HG03039 (cell line): Measurements from ENCODE around the gene LGI2.
"Not testable (repeated sequence)": the region's sequence is repeated elsewhere in the genome, so short reads cannot be mapped to it uniquely, and the experiment has no call there.

Source experiments
- ATAC-seq: cut with Tn5 transposase; IDR thresholded peaks from one replicate; pipeline ENCODE4 v1.9.1; 2021; ENCODE audit warnings: mild to moderate bottlenecking, moderate library complexity; ENCODE audit not compliant: unreplicated experiment

The LGI2 gene

GRCh38 chr4:25051534-25051933 lies 20.8 kb upstream of the LGI2 start:
- no peak for ATAC-seq

- ATAC-seq: no peak
Observed at GRCh38 chr4:25050370-25051078, 19.8 kb upstream of the LGI2 start.

GRCh38 chr4:25043548-25043947 lies 12.8 kb upstream of the LGI2 start:
- ATAC-seq: no peak

- ATAC-seq: no peak
Observed at GRCh38 chr4:25033526-25033925, 2.8 kb upstream of the LGI2 start.

GRCh38 chr4:25032126-25032525 lies 1.4 kb upstream of the LGI2 start:
- no peak for ATAC-seq

- no peak for ATAC-seq
Observed at GRCh38 chr4:25031077-25031621, 403 bp upstream of the LGI2 start.

- no peak for ATAC-seq
Observed at GRCh38 chr4:25029479-25030276, 1.1 kb downstream of the LGI2 start.

GRCh38 chr4:25028851-25029250 lies 1.9 kb downstream of the LGI2 start:
- ATAC-seq: no peak

GRCh38 chr4:25022766-25023165 lies 8.0 kb downstream of the LGI2 start:
- no peak for ATAC-seq

- no peak for ATAC-seq
Observed at GRCh38 chr4:25021216-25021615, 9.5 kb downstream of the LGI2 start.

GRCh38 chr4:25020236-25020635 lies 10.5 kb downstream of the LGI2 start:
- ATAC-seq: no peak

- no peak for ATAC-seq
Observed at GRCh38 chr4:25019501-25019900, 11.2 kb downstream of the LGI2 start.

- ATAC-seq: no peak
Observed at GRCh38 chr4:25015012-25015411, 15.7 kb downstream of the LGI2 start.

- not testable (repeated sequence) for ATAC-seq
Observed at GRCh38 chr4:25014662-25014983, 16.1 kb downstream of the LGI2 start.

GRCh38 chr4:25013756-25014661 lies 16.7 kb downstream of the LGI2 start:
- ATAC-seq: no peak

GRCh38 chr4:25012655-25013054 lies 18.1 kb downstream of the LGI2 start:
- no peak for ATAC-seq

- ATAC-seq: no peak
Observed at GRCh38 chr4:25011135-25011866, 19.4 kb downstream of the LGI2 start.

GRCh38 chr4:25007598-25007997 lies 23.1 kb downstream of the LGI2 start:
- no peak for ATAC-seq

- no peak for ATAC-seq
Observed at GRCh38 chr4:25002681-25003080, 28.1 kb downstream of the LGI2 start.

- ATAC-seq: no peak
Observed at GRCh38 chr4:25001509-25001908, 29.2 kb downstream of the LGI2 start.

- ATAC-seq: no peak
Observed at GRCh38 chr4:25000639-25001038, 30.1 kb downstream of the LGI2 start.
